Natural killer cell (primary cell): ENCODE measurements around the gene PIBF1. TPM values are rescaled to one million over a fixed set of nuclear protein-coding genes. Genes with fewer than 3 reads are reported as not detected.

ENCODE experiments used
- ATAC-seq, 3 donors: fragments of 150-1000 bp in 2 of 3; fragments of 200-7000 bp in 1 of 3; cut with Tn5 transposase; 1 replicate in 1 of 3; 2 replicates in 2 of 3; pipeline ENCODE4 v1.10.0; 2021; ENCODE audit warnings: mild to moderate bottlenecking in 2 of 3, moderate library complexity in 2 of 3
- DNase-seq, 2 donors: peaks; one replicate each; pipeline versions ENCODE4 v3.0.0 to v3.0.0-alpha.2; 2013 to 2021; ENCODE audit warnings: mixed read lengths in 1 of 2
- H3K27ac ChIP-seq: one replicate; pipeline ENCODE4 v1.5.1; 2013; ENCODE audit warnings: mild to moderate bottlenecking, low read length
- H3K27me3 ChIP-seq: one replicate; pipeline ENCODE4 v1.6.1; 2013; ENCODE audit warnings: low read length; ENCODE audit not compliant: control insufficient read depth, insufficient read depth
- H3K36me3 ChIP-seq: one replicate; pipeline ENCODE4 v1.6.1; 2013; ENCODE audit warnings: low read length; ENCODE audit not compliant: control insufficient read depth, insufficient read depth
- H3K4me1 ChIP-seq: one replicate; pipeline ENCODE4 v1.6.1; 2013; ENCODE audit warnings: low read length; ENCODE audit not compliant: control insufficient read depth, insufficient read depth
- H3K4me3 ChIP-seq: one replicate; pipeline ENCODE4 v1.5.1; 2013; ENCODE audit warnings: low read length
- H3K9me3 ChIP-seq: one replicate; pipeline ENCODE4 v1.6.1; 2013; ENCODE audit warnings: low read length; ENCODE audit not compliant: control insufficient read depth, insufficient read depth
- H3K27ac Mint-ChIP-seq, 2 donors: one replicate each; pipeline ENCODE4 v1.8.0; 2022; ENCODE audit warnings: mild to moderate bottlenecking in 2 of 2, mixed read lengths in 2 of 2, moderate library complexity in 1 of 2
- H3K27me3 Mint-ChIP-seq, 2 donors: one replicate each; pipeline ENCODE4 v1.8.0; 2022; ENCODE audit warnings: low read depth in 2 of 2, mixed read lengths in 2 of 2
- H3K36me3 Mint-ChIP-seq: one replicate; pipeline ENCODE4 v1.8.0; 2022; ENCODE audit warnings: mixed read lengths
- H3K4me1 Mint-ChIP-seq, 2 donors: one replicate each; pipeline ENCODE4 v1.8.0; 2022; ENCODE audit warnings: mixed read lengths in 2 of 2
- H3K4me3 Mint-ChIP-seq: one replicate; pipeline ENCODE4 v1.8.0; 2022; ENCODE audit warnings: mild to moderate bottlenecking, moderate library complexity, mixed read lengths
- H3K9me3 Mint-ChIP-seq, 2 donors: one replicate each; pipeline ENCODE4 v1.8.0; 2022; ENCODE audit warnings: mixed read lengths in 2 of 2
- CTCF ChIP-seq: fragments of 200-600 bp; IDR thresholded peaks from one replicate; pipeline ENCODE4 v1.8.0; 2022; ENCODE audit warnings: antibody characterized with exemption
- WGBS: methylation state at CpG from one replicate; pipeline ENCODE4 v1.1.7; 2013; ENCODE audit warnings: missing lambda C conversion rate; ENCODE audit not compliant: insufficient coverage; 5-methylcytosine and 5-hydroxymethylcytosine counted together
- intact Hi-C: fragments of 100-400 bp; cut with micrococcal nuclease; formaldehyde crosslinking; loops from one replicate; pipeline ENCODE4 v1.14.2; 2022
- total RNA-seq, 4 donors: library from RNA; stranded (reverse); fragments of 120-200 nt in 1 of 4; gene quantifications; one replicate each; pipeline versions ENCODE4 v1.2.3 to v1.2.4, GENCODE V29; 2013 to 2022

Gene PIBF1
- total RNA-seq, 3 donors from 2014 or later (not counting 1 experiment from before 2014, with no cell fraction given) = 21.9 to 37.8 (median 27.8) TPM

GRCh38 chr13:72820898-72821279, 39.0 kb downstream of the PIBF1 start:
- WGBS = no CpG with 5 or more reads among the region's 1 CpG
- H3K9me3 ChIP-seq = no peaks in the 10 kb centered on the region
- Mint-ChIP-seq H3K27ac (no peak overlapping the region), H3K9me3 (no peaks in the 10 kb centered on the region), H3K4me1 (no peaks in the 10 kb centered on the region), H3K36me3 (peaks cover 8% of the 10 kb centered on the region), H3K4me3 (no peak overlapping the region), H3K27me3 (no peaks in the 10 kb centered on the region)
- H3K27ac ChIP-seq = no peak overlapping the region
- no peak for DNase-seq
- ATAC-seq = no peak
- intact Hi-C loops = no loop called here
- H3K4me1 ChIP-seq = no peaks in the 10 kb centered on the region
- H3K4me3 ChIP-seq = no peak overlapping the region
- H3K27me3 ChIP-seq = no peaks in the 10 kb centered on the region
- peaks cover 25% of the 10 kb centered on the region for H3K36me3 ChIP-seq
- TF ChIP-seq CTCF = no peak

GRCh38 chr13:72823081-72823480, 41.1 kb downstream of the PIBF1 start:
- H3K4me1 Mint-ChIP-seq = no peaks in the 10 kb centered on the region
- WGBS = no CpG with 5 or more reads among the region's 2 CpGs
- no peak overlapping the region for H3K27ac Mint-ChIP-seq
- TF ChIP-seq CTCF = no peak
- H3K4me3 ChIP-seq = no peak overlapping the region
- no peaks in the 10 kb centered on the region for H3K9me3 Mint-ChIP-seq
- H3K9me3 ChIP-seq = no peaks in the 10 kb centered on the region
- peaks cover 31% of the 10 kb centered on the region for H3K36me3 ChIP-seq
- H3K27me3 Mint-ChIP-seq = no peaks in the 10 kb centered on the region
- no peak overlapping the region for H3K27ac ChIP-seq
- ATAC-seq = no peak
- no peaks in the 10 kb centered on the region for H3K4me1 ChIP-seq
- intact Hi-C loops = no loop called here
- H3K36me3 Mint-ChIP-seq = peaks cover 8% of the 10 kb centered on the region
- no peak for DNase-seq
- H3K27me3 ChIP-seq = no peaks in the 10 kb centered on the region
- H3K4me3 Mint-ChIP-seq = no peak overlapping the region

GRCh38 chr13:72823724-72824123, 41.8 kb downstream of the PIBF1 start:
- Histone ChIP-seq H3K36me3 (peaks cover 33% of the 10 kb centered on the region), H3K9me3 (no peaks in the 10 kb centered on the region), H3K27me3 (no peaks in the 10 kb centered on the region), H3K4me1 (no peaks in the 10 kb centered on the region), H3K4me3 (no peak overlapping the region), H3K27ac (no peak overlapping the region)
- peaks cover under 1 to 2% of the 10 kb centered on the region in 2 donors for H3K4me1 Mint-ChIP-seq
- H3K27ac Mint-ChIP-seq = no peak overlapping the region
- ATAC-seq (no peak), DNase-seq (no peak)
- no peaks in the 10 kb centered on the region for H3K9me3 Mint-ChIP-seq
- WGBS = 100% methylated on average over 3 of the region's 3 CpGs
- TF ChIP-seq CTCF = no peak
- no peaks in the 10 kb centered on the region for H3K27me3 Mint-ChIP-seq
- H3K4me3 Mint-ChIP-seq = no peak overlapping the region
- intact Hi-C loops = no loop called here
- H3K36me3 Mint-ChIP-seq = peaks cover 6% of the 10 kb centered on the region

GRCh38 chr13:72834601-72835000, 52.7 kb downstream of the PIBF1 start:
- intact Hi-C loops = no loop called here
- Histone ChIP-seq H3K4me3 (no peak overlapping the region), H3K27me3 (no peaks in the 10 kb centered on the region), H3K36me3 (peaks cover 9% of the 10 kb centered on the region), H3K4me1 (no peaks in the 10 kb centered on the region), H3K9me3 (no peaks in the 10 kb centered on the region), H3K27ac (no peak overlapping the region)
- H3K36me3 Mint-ChIP-seq = no peaks in the 10 kb centered on the region
- peaks cover 27 to 31% of the 10 kb centered on the region in 2 donors for H3K4me1 Mint-ChIP-seq
- no peaks in the 10 kb centered on the region for H3K9me3 Mint-ChIP-seq
- no peak for DNase-seq
- no peak for TF ChIP-seq CTCF
- H3K27me3 Mint-ChIP-seq = no peaks in the 10 kb centered on the region
- H3K27ac Mint-ChIP-seq = no peak overlapping the region
- H3K4me3 Mint-ChIP-seq = no peak overlapping the region
- no CpG with 5 or more reads among the region's 3 CpGs for WGBS
- ATAC-seq = no peak
